GM21825 (cell line): ENCODE results near the gene SPACA7.
"Not testable (repeated sequence)": the region's sequence is repeated elsewhere in the genome, so short reads cannot be mapped to it uniquely, and the experiment has no call there.

ENCODE experiments used
- ATAC-seq: cut with Tn5 transposase; IDR thresholded peaks from one replicate; pipeline ENCODE4 v1.9.1; 2021; ENCODE audit warnings: mild to moderate bottlenecking, moderate library complexity; ENCODE audit not compliant: unreplicated experiment

SPACA7 gene

DNA sequence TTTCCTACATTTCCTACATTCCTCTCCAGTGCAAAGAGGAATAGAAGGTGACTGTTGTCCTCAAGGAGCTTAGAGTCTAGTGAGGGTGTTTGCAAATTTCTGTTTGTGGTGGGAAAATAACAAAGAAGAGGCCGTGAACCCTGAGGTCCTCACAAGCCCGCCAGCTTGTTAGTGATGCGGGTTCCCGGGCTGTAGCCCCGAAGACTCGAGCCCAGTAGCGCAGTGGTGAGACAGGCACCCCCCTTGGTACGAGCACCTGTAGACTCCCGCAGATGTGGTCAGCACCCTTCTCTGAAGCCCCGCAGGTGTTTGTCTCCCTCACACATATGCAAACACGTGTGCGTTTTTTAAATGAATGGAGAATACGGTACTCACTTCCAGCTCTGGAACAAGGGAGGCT lies 26.5 kb upstream of the SPACA7 start:
- ATAC-seq = no peak

DNA sequence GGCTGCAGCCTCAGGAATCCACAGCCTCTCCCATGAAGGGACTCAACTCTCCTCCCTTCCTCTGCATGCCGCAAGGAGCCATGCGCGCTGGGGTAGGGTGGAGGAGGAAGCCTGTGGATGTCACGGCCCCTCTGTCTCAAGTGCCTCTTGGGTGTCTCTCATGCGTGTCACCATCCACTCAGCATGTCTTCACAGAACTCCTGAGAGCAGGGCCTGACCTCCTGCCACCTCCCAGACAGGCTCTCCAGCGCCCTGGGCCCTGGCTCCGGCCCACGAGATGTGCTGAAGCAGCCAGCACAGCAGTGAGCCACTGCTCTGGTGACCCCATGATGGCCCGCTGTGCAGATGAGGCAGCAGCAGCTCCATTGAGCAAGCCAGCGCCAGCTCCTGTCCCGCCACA lies 25.9 kb upstream of the SPACA7 start:
- no peak for ATAC-seq

DNA sequence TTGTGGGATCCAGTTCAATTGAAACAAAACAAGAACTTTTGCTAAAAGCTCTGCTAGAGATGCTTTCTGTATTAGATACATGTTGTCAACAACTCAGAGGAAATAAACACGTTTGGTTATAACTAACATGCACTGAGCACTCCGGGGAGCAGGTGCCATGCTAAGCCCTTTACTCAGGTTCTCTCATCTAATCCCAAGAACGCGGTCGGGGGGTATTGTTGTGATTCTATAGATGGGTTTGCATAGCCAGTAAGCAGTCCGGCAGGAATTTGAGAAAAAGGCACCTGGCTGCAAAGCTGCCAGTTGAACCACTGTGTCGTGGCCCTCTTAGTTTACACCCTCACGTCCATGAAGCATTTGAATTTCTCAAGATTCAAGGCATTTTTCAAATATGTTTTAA lies 24.3 kb upstream of the SPACA7 start:
- no peak for ATAC-seq

DNA sequence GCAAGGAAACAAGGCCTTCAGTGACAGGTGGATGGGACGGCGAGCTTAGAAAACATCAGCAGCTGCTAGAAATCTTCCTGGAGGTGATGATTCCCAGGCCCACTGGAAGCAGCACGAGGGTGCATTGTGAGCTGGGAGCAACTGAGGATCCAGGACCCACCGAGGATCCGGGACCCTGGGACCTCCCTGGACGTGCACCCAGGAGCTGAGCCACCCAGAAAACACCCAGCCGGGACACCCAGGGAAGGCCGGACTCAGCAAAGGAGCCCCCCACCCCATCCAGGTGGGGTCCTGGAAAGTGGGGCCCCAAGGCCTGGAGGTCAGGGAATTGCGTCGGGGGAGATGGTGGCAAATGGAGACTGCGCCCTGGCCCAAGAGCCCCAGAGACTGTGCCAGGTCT lies 22.3 kb upstream of the SPACA7 start:
- ATAC-seq = no peak

DNA sequence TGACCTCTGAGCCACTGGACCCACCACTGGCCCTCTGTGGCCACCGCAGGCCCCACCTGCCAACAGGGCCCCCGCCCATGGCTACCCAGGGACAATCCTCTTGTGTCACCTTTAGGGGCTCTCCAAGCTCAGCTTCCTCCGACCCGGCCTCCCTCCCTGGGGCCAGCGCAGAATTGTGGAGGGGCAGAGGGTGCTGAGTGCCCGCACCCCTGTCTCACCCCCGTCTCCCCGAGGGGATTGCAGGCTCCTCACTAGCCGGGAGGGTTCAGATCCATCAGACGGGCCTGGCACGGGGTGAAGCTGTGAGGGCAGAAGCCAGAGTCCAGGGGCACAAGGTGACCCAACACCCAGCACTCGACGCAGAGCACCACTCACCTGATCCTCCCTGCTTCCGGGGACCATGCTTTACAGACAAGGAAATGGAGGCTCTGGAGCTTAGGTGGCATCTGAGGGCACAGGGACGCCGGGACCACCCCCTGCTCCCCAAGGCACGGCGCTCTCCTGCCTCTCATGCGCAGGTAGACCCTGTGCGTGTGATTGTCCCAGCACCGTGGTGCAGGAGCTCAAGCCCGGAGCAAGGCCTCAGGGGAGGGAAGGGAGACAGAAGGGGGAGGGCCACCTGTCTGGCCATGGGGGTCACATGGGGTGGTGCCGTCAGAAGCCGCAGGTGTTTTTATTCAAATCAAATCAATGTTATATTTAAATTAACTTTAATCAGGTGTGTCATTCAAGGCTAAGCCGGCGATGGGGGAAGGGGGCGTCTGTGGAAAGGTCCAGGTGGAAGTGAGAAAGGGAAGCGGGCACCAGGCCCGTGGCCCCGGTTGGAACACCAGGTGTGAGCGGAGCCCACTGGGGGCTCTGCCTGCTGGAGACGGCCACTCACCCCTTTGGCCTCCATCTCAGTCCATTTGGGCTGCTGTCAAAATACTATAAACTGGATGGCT lies 21.6 kb upstream of the SPACA7 start:
- no peak for ATAC-seq

DNA sequence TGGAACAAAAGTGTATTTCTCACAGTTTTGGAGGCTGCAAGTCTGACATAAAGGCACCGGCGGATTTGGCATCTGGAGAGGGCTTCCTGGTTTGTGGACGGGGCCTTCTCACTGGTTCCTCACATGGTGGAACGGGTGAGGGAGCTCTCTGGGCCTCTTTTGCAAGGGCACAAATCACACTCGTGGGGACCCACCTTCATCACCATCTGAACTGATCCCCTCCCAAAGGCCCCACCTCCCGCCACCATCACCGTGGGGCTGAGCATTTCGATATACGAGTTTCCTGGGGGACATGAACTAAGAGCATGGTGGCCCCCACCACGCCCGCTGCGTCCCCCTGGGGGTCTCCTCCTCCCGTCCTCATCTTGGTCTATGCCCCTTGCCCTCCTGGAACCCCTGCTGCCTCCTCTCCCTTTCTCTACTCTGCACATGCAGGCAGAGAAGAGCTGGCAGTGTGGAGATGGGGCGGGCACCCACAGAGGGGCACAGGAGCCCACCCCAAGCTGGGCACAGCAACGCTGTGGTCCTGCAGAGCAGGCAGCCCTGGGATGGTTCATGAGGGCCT lies 20.8 kb upstream of the SPACA7 start:
- ATAC-seq = no peak

DNA sequence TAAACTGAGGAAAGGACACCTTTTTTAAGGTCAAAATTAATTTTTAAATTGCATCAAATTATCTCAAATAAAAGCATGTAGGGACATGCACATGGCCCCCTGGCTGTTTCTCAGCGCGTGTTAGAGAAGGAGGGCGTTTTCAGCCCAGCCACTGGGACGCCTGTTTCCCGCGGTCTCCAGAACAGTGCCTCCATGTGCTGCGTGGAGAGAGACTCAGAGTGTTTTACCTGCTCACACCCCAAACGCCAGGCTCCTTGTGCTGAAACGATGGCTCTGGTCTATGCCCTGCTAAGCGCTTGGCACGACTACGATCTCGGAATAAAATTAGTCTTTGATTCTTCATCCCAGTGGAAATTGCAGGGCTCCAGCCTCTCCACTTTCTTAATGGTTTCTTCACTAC lies 20.0 kb upstream of the SPACA7 start:
- no peak for ATAC-seq

DNA sequence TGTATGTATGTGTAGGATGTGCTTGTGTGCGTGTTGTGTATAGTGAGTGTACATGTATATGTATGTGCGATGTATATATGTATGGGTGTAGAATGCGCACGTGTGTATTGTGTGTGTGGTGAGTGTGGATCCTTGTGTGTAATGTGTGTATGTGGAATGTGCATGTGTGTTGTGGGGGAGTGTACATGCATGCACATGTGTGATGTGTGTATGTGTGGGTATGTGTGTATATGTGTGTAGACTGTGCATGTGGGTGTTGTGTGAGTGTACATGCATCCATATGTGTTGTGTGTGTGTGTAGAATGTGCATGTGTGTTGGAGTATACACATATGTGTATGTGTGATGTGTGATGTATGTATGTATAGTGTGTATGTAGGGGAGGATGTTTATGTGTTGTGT lies 18.0 kb upstream of the SPACA7 start:
- ATAC-seq = no peak

DNA sequence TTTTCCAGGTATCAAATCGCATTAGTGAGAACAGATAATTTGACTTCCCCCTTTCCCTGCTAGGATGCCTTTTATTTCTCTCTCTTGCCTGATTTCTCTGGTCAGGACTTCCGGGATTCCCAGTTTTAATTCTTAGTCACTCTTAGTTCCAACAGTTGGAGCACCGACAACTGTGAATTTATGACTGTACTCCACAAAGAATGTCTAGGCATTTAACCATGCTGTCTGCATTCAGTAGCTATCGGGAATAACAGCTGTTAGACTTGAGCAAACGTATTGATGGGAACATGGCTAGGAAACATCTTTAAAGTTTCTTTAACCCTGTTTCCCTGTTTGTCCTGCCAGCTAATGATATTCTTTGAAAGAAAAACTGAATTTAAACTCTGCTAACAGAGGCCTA lies 14.1 kb upstream of the SPACA7 start:
- no peak for ATAC-seq

DNA sequence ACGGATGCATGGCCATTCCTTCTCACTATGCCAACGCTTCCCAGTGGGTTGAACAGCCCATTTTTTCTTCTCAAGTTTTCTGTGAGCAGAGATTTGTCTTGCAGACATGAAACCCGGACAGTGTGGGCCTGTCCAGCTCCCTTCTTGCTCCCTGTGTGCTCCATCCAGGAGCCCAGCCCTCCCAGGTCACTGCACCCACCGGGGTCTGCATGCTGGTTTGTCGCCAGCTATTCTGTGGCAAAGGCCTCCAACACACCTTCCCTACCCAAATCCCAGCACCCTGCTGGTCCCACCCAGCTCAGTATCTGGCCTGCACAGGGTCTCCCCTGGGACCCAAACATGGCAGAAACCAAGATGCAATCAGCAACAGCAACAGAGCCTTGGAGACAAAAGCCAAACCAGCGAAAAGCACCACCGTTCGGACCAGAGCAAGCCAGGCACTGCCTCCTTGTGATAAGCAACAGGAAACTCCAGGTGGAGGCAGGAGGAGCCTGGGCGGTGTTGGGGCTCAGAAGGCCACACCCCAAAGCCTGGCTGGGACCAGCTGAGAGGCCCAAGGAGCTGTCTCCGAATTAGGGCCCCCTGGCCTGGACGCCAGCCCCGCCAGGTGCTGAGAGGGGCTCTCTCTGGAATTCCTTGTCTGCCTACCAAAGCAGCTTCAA lies 12.2 kb upstream of the SPACA7 start:
- no peak for ATAC-seq

DNA sequence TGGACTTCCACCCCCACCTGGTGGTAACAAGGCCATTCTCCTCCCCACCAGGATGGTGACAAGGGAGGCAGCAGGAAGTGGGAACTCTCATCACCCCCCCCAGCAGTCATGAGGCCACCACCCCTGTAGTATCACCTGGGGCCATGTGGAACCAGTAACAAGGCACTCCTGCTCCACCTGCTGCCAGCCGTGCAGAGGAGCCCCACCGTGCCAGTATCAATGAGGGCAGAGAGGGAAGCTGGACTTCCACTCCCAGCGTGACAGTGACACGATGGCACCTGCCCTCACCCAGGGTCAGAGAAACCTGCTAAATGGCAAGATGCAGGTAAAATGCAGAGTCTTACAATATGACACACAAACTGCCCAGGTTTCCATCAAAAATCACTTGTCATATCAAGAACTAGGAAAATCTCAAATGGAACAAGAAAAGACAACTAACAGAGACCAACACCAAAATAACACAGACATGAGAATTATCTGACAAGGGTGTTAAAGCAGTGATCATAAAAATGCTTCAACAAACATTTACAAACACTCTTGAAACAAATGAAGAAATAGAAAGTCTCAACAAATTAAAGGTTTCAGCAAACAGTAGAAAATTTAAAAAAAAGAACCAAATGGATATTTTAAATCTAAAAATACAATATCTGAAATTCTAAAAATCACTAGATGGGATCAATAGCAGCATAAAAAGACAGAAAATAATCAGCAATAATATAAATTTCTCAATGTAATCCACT lies 9.1 kb upstream of the SPACA7 start:
- ATAC-seq = no peak

DNA sequence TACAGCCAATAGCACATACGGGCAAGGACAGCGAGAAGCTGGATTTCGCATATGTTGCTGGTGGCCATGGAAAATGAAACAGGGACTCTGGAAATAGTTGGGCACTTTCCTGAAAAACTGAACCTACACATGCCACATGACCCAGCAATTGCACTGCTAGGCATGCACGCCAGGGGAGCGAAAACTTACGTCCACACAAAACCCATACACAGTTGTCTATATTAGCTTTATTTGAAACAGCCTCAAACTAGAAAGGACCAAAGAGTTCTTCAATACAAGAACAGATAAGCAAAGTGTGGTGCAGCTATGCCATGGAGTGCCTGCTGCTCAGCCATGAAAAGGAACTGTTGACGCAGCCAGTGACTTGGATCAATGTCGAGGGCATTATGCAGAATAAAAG lies 7.3 kb upstream of the SPACA7 start:
- no peak for ATAC-seq

DNA sequence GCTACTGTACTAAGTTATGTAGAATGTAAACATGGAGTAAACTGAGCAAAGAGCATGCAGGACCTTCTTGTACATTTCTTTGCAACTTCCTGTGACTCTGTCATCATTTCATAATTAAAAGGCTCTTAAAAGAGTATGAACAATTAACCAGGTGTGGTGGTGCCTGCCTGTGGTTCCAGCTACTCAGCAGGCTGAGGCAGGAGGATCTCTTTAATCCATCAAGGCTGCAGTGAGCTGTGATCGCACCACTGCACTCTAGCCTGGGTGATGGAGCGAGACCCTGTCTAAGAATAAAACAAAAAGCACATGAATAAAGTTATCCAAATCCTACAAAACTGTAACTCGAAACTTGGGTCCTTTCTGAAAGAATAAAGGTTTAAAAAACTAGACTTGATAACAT lies 5.8 kb upstream of the SPACA7 start:
- ATAC-seq = no peak

DNA sequence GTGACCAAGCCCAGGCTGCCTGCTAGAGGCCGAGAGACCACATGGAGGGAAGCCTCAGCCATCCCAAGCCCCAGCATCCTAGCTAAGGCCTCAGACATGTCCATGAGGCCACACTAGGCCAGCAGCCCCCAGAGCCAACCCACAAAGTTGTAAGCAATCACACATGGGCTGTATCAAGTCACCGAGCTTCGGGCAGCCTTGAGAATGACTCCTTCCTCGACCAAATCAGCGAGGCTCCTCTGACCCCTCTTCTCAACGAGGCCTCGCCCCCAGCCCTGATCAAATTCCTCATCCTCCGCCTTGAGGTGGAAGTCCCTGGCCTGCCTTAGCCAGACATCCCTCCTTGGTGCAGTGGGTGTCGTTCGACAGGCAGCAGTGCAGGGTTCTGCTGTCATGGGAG lies 1.9 kb upstream of the SPACA7 start:
- ATAC-seq = no peak

DNA sequence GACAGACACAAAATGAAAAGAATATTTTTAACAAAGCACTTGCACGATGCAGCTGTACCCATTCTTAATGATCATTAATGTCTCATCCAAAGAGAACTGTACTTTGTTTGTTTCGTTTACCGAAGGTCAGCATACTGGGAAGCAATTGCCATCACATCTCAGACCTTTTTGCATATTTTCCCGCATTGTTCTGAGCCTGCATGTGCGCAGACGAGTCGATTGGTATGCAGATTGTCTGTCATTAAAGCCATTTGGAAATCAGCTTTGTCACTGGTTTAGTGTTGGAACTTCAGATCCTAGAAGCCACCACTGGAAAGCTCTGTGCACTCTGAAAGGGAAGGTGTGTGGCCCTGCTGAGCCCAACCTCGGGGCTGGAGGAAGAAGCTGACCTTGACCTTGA lies 15.6 kb downstream of the SPACA7 start:
- no peak for ATAC-seq

DNA sequence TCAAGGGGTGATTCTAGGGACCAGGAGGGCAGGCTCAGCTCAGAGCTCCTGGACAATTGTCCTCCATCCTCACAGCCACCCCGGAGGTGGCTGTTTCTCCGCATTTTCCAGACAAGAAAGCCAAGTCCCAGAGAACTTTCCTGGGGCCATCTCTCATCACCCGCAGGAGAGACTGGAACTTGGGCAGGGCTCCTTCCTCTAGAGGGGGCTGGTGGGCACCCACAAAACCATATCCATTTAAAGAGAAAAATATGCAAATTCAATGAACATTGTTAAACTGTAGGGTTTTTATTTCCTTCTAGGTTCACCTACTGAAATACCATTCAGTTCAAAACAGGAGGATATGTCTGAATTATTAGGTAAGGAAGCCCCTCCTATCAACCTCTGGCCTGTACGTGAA lies 16.6 kb downstream of the SPACA7 start:
- ATAC-seq = no peak

DNA sequence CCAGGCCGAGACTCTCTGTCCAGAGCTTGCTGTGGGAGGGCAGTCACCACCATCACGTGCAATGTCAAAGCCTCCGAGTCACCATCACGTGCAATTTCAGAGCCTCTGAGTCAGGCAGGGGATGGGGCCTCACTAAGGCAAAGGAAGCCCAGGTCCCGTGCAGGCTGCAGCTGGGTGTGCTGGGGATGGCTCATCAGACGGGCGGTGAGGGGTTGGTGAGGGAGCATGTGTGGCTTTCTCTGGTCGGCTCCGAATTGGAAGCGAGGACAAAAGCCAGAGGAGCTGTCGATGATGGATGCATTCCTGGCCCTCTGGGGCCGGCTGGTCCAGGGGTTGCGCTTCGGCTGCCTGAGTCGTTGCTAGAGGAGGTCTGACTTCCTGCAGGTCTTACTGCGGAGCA lies 18.9 kb downstream of the SPACA7 start:
- not testable (repeated sequence) for ATAC-seq

DNA sequence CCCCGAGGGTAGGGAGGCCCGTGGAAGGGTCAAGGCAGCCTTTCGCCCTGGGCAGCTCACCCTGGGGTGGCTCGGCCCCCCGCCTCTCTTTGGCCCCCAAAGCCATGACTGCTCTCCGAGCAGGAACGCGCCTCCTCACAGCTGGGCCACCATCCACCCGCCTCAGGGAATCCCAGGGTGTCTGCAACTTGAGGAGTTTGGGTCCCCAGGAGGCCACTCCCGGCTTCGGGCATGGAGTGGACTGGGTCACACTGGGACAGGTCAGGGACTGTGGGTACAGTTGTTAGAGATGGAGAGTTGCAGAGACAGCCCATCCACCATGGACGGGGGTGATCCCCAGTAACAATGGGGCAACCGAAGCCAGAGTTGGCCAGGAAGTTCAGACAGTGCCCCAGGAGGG lies 19.8 kb downstream of the SPACA7 start:
- not testable (repeated sequence) for ATAC-seq

DNA sequence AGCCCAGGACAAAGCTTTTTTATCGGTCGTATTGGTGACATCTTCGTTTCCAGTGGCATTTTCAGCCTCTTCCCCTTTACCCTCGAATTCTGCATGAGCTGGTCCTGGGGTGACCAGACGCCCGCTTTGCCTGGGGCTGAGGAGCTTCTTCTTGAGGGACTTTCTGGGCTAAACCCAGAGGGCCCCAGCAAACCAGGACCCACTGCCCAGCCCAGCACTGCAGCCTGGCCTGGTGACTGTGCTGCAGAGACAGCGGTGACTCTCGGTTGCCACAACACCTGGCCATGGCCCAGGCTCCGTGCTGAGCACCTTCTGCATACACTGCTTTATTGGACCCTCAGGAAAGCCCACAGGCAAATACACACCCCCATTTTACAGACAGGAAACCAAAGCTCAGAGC lies 21.0 kb downstream of the SPACA7 start:
- no peak for ATAC-seq

DNA sequence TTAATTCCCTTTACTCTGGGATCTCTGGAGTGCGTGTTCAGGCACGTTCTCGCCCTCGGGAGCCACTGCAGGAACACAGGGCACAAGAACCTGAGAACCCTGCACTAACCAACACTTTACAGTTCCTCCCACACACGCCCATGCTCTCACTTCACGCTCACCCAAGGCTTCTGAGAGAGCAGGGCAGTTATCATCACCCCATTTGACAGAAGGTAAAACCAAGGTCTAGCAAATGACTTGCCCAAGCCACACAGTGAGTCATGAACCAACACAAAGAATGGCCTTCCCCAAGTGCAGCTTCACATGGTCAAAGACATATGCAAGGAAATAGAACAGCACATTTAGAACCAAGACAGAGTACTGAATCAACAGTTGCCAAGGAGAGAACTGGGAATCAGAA lies 22.2 kb downstream of the SPACA7 start:
- not testable (repeated sequence) for ATAC-seq

DNA sequence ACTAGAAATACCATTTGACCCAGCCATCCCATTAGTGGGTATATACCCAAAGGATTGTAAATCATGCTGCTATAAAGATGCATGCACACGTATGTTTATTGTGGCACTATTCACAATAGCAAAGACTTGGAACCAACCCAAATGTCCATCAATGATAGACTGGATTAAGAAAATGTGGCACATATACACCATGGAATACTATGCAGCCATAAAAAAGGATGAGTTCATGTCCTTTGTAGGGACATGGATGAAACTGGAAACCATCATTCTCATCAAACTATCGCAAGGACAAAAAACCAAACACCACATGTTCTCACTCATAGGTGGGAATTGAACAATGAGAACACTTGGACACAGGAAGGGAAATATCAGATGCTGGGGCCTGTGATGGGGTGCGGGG lies 33.7 kb downstream of the SPACA7 start:
- not testable (repeated sequence) for ATAC-seq
